ENCODE results near the gene NMU.
A peak's percentile ranks its signal among the peaks of the same experiment; 100 is the strongest.

Gene NMU

GRCh38 chr4:55654131-55654530, 18.0 kb upstream of the NMU start:
- no peak overlapping the region for H3K9ac ChIP-seq (ENCODE audit: insufficient read length, low read depth)
- no peak overlapping the region for H3K4me3 ChIP-seq (ENCODE audit: insufficient read length, low read depth)
- DNase-seq (ENCODE audit: low read depth, low spot score) = no peak
- H3K27me3 ChIP-seq (ENCODE audit: insufficient read depth, insufficient read length) = no peaks in the 10 kb centered on the region
- H3K9me3 ChIP-seq (ENCODE audit: insufficient read depth, low read length) = no peaks in the 10 kb centered on the region
- H3K4me1 ChIP-seq (ENCODE audit: insufficient read depth, insufficient read length) = no peaks in the 10 kb centered on the region
- TF ChIP-seq YY1 (IDR thresholded peaks at IDR 0.05; ENCODE audit: insufficient read depth, insufficient read length) (no peak), SUZ12 (IDR thresholded peaks at IDR 0.05; ENCODE audit: extremely low read depth, insufficient read depth, insufficient read length) (no peak), ZNF274 (IDR thresholded peaks at IDR 0.05; ENCODE audit: low read depth, low read length) (no peak)
- H3K36me3 ChIP-seq (ENCODE audit: insufficient read depth, insufficient read length, low read length) = no peaks in the 10 kb centered on the region

GRCh38 chr4:55650483-55650882, 14.4 kb upstream of the NMU start:
- H3K4me3 ChIP-seq (ENCODE audit: insufficient read length, low read depth) = no peak overlapping the region
- no peak for DNase-seq (ENCODE audit: low read depth, low spot score)
- H3K9me3 ChIP-seq (ENCODE audit: insufficient read depth, low read length) = no peaks in the 10 kb centered on the region
- H3K36me3 ChIP-seq (ENCODE audit: insufficient read depth, insufficient read length, low read length) = no peaks in the 10 kb centered on the region
- H3K9ac ChIP-seq (ENCODE audit: insufficient read length, low read depth) = no peak overlapping the region
- no peaks in the 10 kb centered on the region for H3K27me3 ChIP-seq (ENCODE audit: insufficient read depth, insufficient read length)
- TF ChIP-seq SUZ12 (IDR thresholded peaks at IDR 0.05; ENCODE audit: extremely low read depth, insufficient read depth, insufficient read length) (no peak), ZNF274 (IDR thresholded peaks at IDR 0.05; ENCODE audit: low read depth, low read length) (no peak)
- H3K4me1 ChIP-seq (ENCODE audit: insufficient read depth, insufficient read length) = no peaks in the 10 kb centered on the region

- Histone ChIP-seq H3K4me3 (ENCODE audit: insufficient read length, low read depth) (peak overlapping the region; percentile 55), H3K9ac (ENCODE audit: insufficient read length, low read depth) (no peak overlapping the region), H3K36me3 (ENCODE audit: insufficient read depth, insufficient read length, low read length) (no peaks in the 10 kb centered on the region), H3K9me3 (ENCODE audit: insufficient read depth, low read length) (no peaks in the 10 kb centered on the region), H3K4me1 (ENCODE audit: insufficient read depth, insufficient read length) (no peaks in the 10 kb centered on the region), H3K27me3 (ENCODE audit: insufficient read depth, insufficient read length) (peaks cover 33% of the 10 kb centered on the region)
- no peak for DNase-seq (ENCODE audit: low read depth, low spot score)
- TF ChIP-seq SUZ12 (IDR thresholded peaks at IDR 0.05; ENCODE audit: extremely low read depth, insufficient read depth, insufficient read length) (no peak), ZNF274 (IDR thresholded peaks at IDR 0.05; ENCODE audit: low read depth, low read length) (no peak), YY1 (IDR thresholded peaks at IDR 0.05; ENCODE audit: insufficient read depth, insufficient read length) (no peak)
These were observed 1.2 kb upstream of the NMU start for GRCh38 chr4:55637272-55637820.

- DNase-seq (ENCODE audit: low read depth, low spot score) = no peak
- H3K9me3 ChIP-seq (ENCODE audit: insufficient read depth, low read length) = no peaks in the 10 kb centered on the region
- H3K36me3 ChIP-seq (ENCODE audit: insufficient read depth, insufficient read length, low read length) = no peaks in the 10 kb centered on the region
- TF ChIP-seq SUZ12 (IDR thresholded peaks at IDR 0.05; ENCODE audit: extremely low read depth, insufficient read depth, insufficient read length) (no peak), YY1 (IDR thresholded peaks at IDR 0.05; ENCODE audit: insufficient read depth, insufficient read length) (no peak), ZNF274 (IDR thresholded peaks at IDR 0.05; ENCODE audit: low read depth, low read length) (no peak)
- H3K9ac ChIP-seq (ENCODE audit: insufficient read length, low read depth) = peak overlapping the region; percentile 70
- peak overlapping the region; percentile 55 for H3K4me3 ChIP-seq (ENCODE audit: insufficient read length, low read depth)
- no peaks in the 10 kb centered on the region for H3K4me1 ChIP-seq (ENCODE audit: insufficient read depth, insufficient read length)
- peaks cover 33% of the 10 kb centered on the region for H3K27me3 ChIP-seq (ENCODE audit: insufficient read depth, insufficient read length)
These were observed 530 bp upstream of the NMU start for GRCh38 chr4:55636656-55636999.

GRCh38 chr4:55635282-55635681, 816 bp downstream of the NMU start:
- no peaks in the 10 kb centered on the region for H3K4me1 ChIP-seq (ENCODE audit: insufficient read depth, insufficient read length)
- H3K36me3 ChIP-seq (ENCODE audit: insufficient read depth, insufficient read length, low read length) = no peaks in the 10 kb centered on the region
- peak overlapping the region; percentile 55 for H3K4me3 ChIP-seq (ENCODE audit: insufficient read length, low read depth)
- H3K27me3 ChIP-seq (ENCODE audit: insufficient read depth, insufficient read length) = peaks cover 33% of the 10 kb centered on the region
- no peak for DNase-seq (ENCODE audit: low read depth, low spot score)
- no peaks in the 10 kb centered on the region for H3K9me3 ChIP-seq (ENCODE audit: insufficient read depth, low read length)
- TF ChIP-seq SUZ12 (IDR thresholded peaks at IDR 0.05; ENCODE audit: extremely low read depth, insufficient read depth, insufficient read length) = no peak
- H3K9ac ChIP-seq (ENCODE audit: insufficient read length, low read depth) = peak overlapping the region; percentile 70

GRCh38 chr4:55634417-55635128, 1.5 kb downstream of the NMU start:
- peaks cover 33% of the 10 kb centered on the region for H3K27me3 ChIP-seq (ENCODE audit: insufficient read depth, insufficient read length)
- no peak overlapping the region for H3K9ac ChIP-seq (ENCODE audit: insufficient read length, low read depth)
- DNase-seq (ENCODE audit: low read depth, low spot score) = no peak

GRCh38 chr4:55633903-55634302, 2.2 kb downstream of the NMU start:
- H3K4me3 ChIP-seq (ENCODE audit: insufficient read length, low read depth) = no peak overlapping the region
- H3K4me1 ChIP-seq (ENCODE audit: insufficient read depth, insufficient read length) = no peaks in the 10 kb centered on the region
- H3K27me3 ChIP-seq (ENCODE audit: insufficient read depth, insufficient read length) = peaks cover 33% of the 10 kb centered on the region

More at GRCh38 chr4:55634417-55635128, 1.5 kb downstream of the NMU start:
- H3K36me3 ChIP-seq (ENCODE audit: insufficient read depth, insufficient read length, low read length) = no peaks in the 10 kb centered on the region
- H3K9me3 ChIP-seq (ENCODE audit: insufficient read depth, low read length) = no peaks in the 10 kb centered on the region
- H3K4me1 ChIP-seq (ENCODE audit: insufficient read depth, insufficient read length) = no peaks in the 10 kb centered on the region
- no peak for TF ChIP-seq YY1 (IDR thresholded peaks at IDR 0.05; ENCODE audit: insufficient read depth, insufficient read length)
- TF ChIP-seq SUZ12 (IDR thresholded peaks at IDR 0.05; ENCODE audit: extremely low read depth, insufficient read depth, insufficient read length) = no peak
- no peak for TF ChIP-seq ZNF274 (IDR thresholded peaks at IDR 0.05; ENCODE audit: low read depth, low read length)
- no peak overlapping the region for H3K4me3 ChIP-seq (ENCODE audit: insufficient read length, low read depth)

More at GRCh38 chr4:55633903-55634302, 2.2 kb downstream of the NMU start:
- Histone ChIP-seq H3K9ac (ENCODE audit: insufficient read length, low read depth) (no peak overlapping the region), H3K9me3 (ENCODE audit: insufficient read depth, low read length) (no peaks in the 10 kb centered on the region), H3K36me3 (ENCODE audit: insufficient read depth, insufficient read length, low read length) (no peaks in the 10 kb centered on the region)
- DNase-seq (ENCODE audit: low read depth, low spot score) = no peak
- no peak for TF ChIP-seq YY1 (IDR thresholded peaks at IDR 0.05; ENCODE audit: insufficient read depth, insufficient read length)
- no peak for TF ChIP-seq ZNF274 (IDR thresholded peaks at IDR 0.05; ENCODE audit: low read depth, low read length)
- TF ChIP-seq SUZ12 (IDR thresholded peaks at IDR 0.05; ENCODE audit: extremely low read depth, insufficient read depth, insufficient read length) = no peak
